Trophoblast cell (in vitro differentiated cells and primary cell): Measurements from ENCODE around the gene P2RY2.
A peak's percentile ranks its signal among the peaks of the same experiment; 100 is the strongest.

Experiments
- DNase-seq, 2 donors: peaks; one replicate each; pipeline ENCODE4 v3.0.0-alpha.2; 2016
- H2AFZ ChIP-seq: 2 replicates; pipeline ENCODE4 v1.6.1; 2013; ENCODE audit warnings: low read length, moderate library complexity, mild to moderate bottlenecking; ENCODE audit not compliant: insufficient read depth, poor library complexity
- H2AK5ac ChIP-seq: 2 replicates; pipeline ENCODE4 v1.6.1; 2013; ENCODE audit warnings: mild to moderate bottlenecking, low read length
- H2BK120ac ChIP-seq: 2 replicates; pipeline ENCODE4 v1.6.1; 2013; ENCODE audit warnings: low read length, mild to moderate bottlenecking, moderate library complexity; ENCODE audit not compliant: insufficient read depth, poor library complexity
- H2BK12ac ChIP-seq: 2 replicates; pipeline ENCODE4 v1.6.1; 2013; ENCODE audit warnings: mild to moderate bottlenecking, low read length, moderate library complexity
- H2BK5ac ChIP-seq: 2 replicates; pipeline ENCODE4 v1.6.1; 2013; ENCODE audit warnings: low read length, low read depth, moderate library complexity, mild to moderate bottlenecking; ENCODE audit not compliant: poor library complexity
- H3K14ac ChIP-seq: 2 replicates; pipeline ENCODE4 v1.6.1; 2013; ENCODE audit warnings: mild to moderate bottlenecking, low read length
- H3K18ac ChIP-seq: 2 replicates; pipeline ENCODE4 v1.6.1; 2013; ENCODE audit warnings: mild to moderate bottlenecking, low read length
- H3K23ac ChIP-seq: 2 replicates; pipeline ENCODE4 v1.6.1; 2013; ENCODE audit warnings: low read length
- H3K27ac ChIP-seq: 2 replicates; pipeline ENCODE4 v1.5.1; 2013; ENCODE audit warnings: low read depth, mild to moderate bottlenecking, inconsistent platforms, low read length, moderate library complexity
- H3K27me3 ChIP-seq: 2 replicates; pipeline ENCODE4 v1.6.1; 2013; ENCODE audit warnings: inconsistent platforms, mild to moderate bottlenecking, low read length, moderate library complexity; ENCODE audit not compliant: insufficient read depth
- H3K36me3 ChIP-seq, 2 experiments: 1 replicate in 1 of 2; 2 replicates in 1 of 2; pipeline ENCODE4 v1.6.1; 2013; ENCODE audit warnings: low read length in 2 of 2, mild to moderate bottlenecking in 2 of 2, moderate library complexity in 1 of 2; ENCODE audit not compliant: insufficient read depth in 2 of 2, control insufficient read depth in 1 of 2
- H3K4ac ChIP-seq: 2 replicates; pipeline ENCODE4 v1.6.1; 2013; ENCODE audit warnings: low read depth, mild to moderate bottlenecking, low read length, moderate library complexity
- H3K4me1 ChIP-seq, 2 experiments: 1 replicate in 1 of 2; 2 replicates in 1 of 2; pipeline ENCODE4 v1.6.1; 2013; ENCODE audit warnings: low read length in 2 of 2, mild to moderate bottlenecking in 2 of 2, moderate library complexity in 1 of 2; ENCODE audit not compliant: insufficient read depth in 2 of 2, control insufficient read depth in 1 of 2
- H3K4me2 ChIP-seq: 2 replicates; pipeline ENCODE4 v1.6.1; 2013; ENCODE audit warnings: inconsistent platforms, mild to moderate bottlenecking, low read length, moderate library complexity
- H3K4me3 ChIP-seq: 2 replicates; pipeline ENCODE4 v1.5.1; 2013; ENCODE audit warnings: mild to moderate bottlenecking, low read depth, low read length, inconsistent platforms
- H3K79me1 ChIP-seq: one replicate; pipeline ENCODE4 v1.6.1; 2013; ENCODE audit warnings: low read length
- H3K79me2 ChIP-seq: 2 replicates; pipeline ENCODE4 v1.6.1; 2013; ENCODE audit warnings: low read length, mild to moderate bottlenecking; ENCODE audit not compliant: control insufficient read depth, insufficient read depth, poor library complexity
- H3K9ac ChIP-seq: 2 replicates; pipeline ENCODE4 v1.6.1; 2013; ENCODE audit warnings: mild to moderate bottlenecking, low read length
- H3K9me3 ChIP-seq: 2 replicates; pipeline ENCODE4 v1.6.1; 2013; ENCODE audit warnings: low read depth, mild to moderate bottlenecking, control low read depth, inconsistent platforms, low read length; ENCODE audit not compliant: insufficient read depth
- H4K12ac ChIP-seq: 2 replicates; pipeline ENCODE4 v1.6.1; 2013; ENCODE audit warnings: low read depth, mild to moderate bottlenecking, low read length, moderate library complexity
- H4K8ac ChIP-seq: 2 replicates; pipeline ENCODE4 v1.6.1; 2013; ENCODE audit warnings: low read depth, mild to moderate bottlenecking, low read length, moderate library complexity
- H4K91ac ChIP-seq: one replicate; pipeline ENCODE4 v1.6.1; 2013; ENCODE audit warnings: low read depth, mild to moderate bottlenecking, low read length, moderate library complexity
- WGBS: extraction: QIAGEN DNeasy Blood & Tissue Kit; methylation state at CpG from one replicate; pipeline ENCODE4 v1.1.7; 2013; ENCODE audit warnings: missing lambda C conversion rate; ENCODE audit not compliant: insufficient read length, insufficient coverage; ENCODE audit errors: extremely low coverage; 5-methylcytosine and 5-hydroxymethylcytosine counted together

The P2RY2 gene

GRCh38 chr11:73189315-73189714 is 28.8 kb upstream of the P2RY2 start:
- Histone ChIP-seq H2BK120ac (no peak overlapping the region), H3K79me1 (peaks cover 13% of the 10 kb centered on the region), H2BK12ac (no peak overlapping the region), H4K12ac (no peak overlapping the region), H3K27me3 (no peaks in the 10 kb centered on the region), H2BK5ac (no peak overlapping the region), H2AFZ (no peak overlapping the region), H3K23ac (no peak overlapping the region), H4K91ac (peak overlapping the region; percentile 0), H3K18ac (no peak overlapping the region), H3K27ac (no peak overlapping the region), H4K8ac (no peak overlapping the region), H3K4me3 (no peak overlapping the region), H3K36me3 (no peaks in the 10 kb centered on the region), H3K79me2 (no peaks in the 10 kb centered on the region), H3K4ac (no peak overlapping the region), H3K9me3 (no peaks in the 10 kb centered on the region), H2AK5ac (no peak overlapping the region), H3K9ac (no peak overlapping the region), H3K4me1 (peaks cover 28 to 32% of the 10 kb centered on the region in 2 experiments), H3K4me2 (no peak overlapping the region), H3K14ac (no peak overlapping the region)
- WGBS, result no CpG with 5 or more reads among the region's 8 CpGs
- DNase-seq, result peak in 1 of 2 donors; percentile 15

DNA sequence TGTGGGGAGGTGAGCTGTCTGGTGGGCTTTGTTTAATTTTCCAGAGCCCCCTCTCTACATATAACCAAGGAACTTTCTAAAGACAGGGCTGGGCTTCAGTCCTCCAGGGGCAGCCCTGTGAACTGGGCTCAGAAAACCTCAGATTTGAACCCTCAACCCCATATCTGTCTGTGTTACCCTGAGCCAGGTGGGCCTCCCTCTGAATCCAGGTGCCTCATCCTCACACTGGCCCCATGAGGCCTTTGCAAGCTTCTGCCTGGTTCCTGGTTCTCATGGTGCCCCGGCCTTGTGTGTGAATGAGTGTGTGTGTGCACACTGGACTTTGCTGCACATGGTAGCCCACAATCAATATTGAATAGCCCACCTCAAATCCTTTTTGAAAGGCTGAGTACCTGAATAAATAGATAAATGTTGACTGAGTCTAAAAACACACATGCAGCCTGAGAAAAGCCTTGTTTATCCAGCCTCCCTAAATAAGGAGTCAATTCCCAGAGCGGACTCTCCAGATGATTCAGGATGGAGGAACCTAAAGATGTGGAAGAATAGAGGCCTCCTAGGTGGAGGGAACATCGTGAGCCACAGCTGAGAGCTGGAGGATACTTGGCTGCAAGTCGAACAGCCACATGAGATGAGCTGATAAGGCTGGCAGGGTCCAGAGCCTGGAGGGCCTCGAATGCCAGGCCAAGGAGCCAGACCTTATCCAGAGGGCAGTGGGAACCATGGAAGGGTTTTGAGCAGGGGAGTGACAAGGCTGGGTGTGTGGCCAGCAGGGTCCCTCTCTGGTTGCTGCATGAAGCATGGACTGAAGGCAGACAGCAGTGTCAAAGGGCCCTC is 28.1 kb upstream of the P2RY2 start:
- no peak overlapping the region for H3K23ac ChIP-seq
- no peak overlapping the region for H3K4ac ChIP-seq
- H3K9ac ChIP-seq, result no peak overlapping the region
- no peaks in the 10 kb centered on the region for H3K36me3 ChIP-seq
- peak overlapping the region; percentile 0 for H4K91ac ChIP-seq
- peak overlapping the region; percentile 10 for H2BK12ac ChIP-seq
- peaks cover 33 to 36% of the 10 kb centered on the region in 2 experiments for H3K4me1 ChIP-seq
- H3K79me2 ChIP-seq, result no peaks in the 10 kb centered on the region
- no peak for DNase-seq
- no peak overlapping the region for H3K18ac ChIP-seq
- WGBS, result no CpG with 5 or more reads among the region's 5 CpGs
- H2AFZ ChIP-seq, result no peak overlapping the region
- H3K4me3 ChIP-seq, result no peak overlapping the region
- H3K14ac ChIP-seq, result no peak overlapping the region
- H3K9me3 ChIP-seq, result no peaks in the 10 kb centered on the region
- no peak overlapping the region for H2BK120ac ChIP-seq
- no peak overlapping the region for H3K27ac ChIP-seq
- H2BK5ac ChIP-seq, result no peak overlapping the region
- no peak overlapping the region for H4K12ac ChIP-seq
- no peak overlapping the region for H3K4me2 ChIP-seq
- H4K8ac ChIP-seq, result no peak overlapping the region
- peaks cover 15% of the 10 kb centered on the region for H3K79me1 ChIP-seq
- no peaks in the 10 kb centered on the region for H3K27me3 ChIP-seq
- peak overlapping the region; percentile 20 for H2AK5ac ChIP-seq

GRCh38 chr11:73190557-73190885 is 27.6 kb upstream of the P2RY2 start:
- Histone ChIP-seq H3K79me2 (no peaks in the 10 kb centered on the region), H4K91ac (no peak overlapping the region), H4K12ac (no peak overlapping the region), H2BK12ac (peak overlapping the region; percentile 10), H2BK120ac (no peak overlapping the region), H3K79me1 (peaks cover 18% of the 10 kb centered on the region), H2BK5ac (no peak overlapping the region), H3K4me2 (no peak overlapping the region), H3K4me3 (no peak overlapping the region), H3K4ac (no peak overlapping the region), H3K14ac (no peak overlapping the region), H3K23ac (no peak overlapping the region), H3K9me3 (no peaks in the 10 kb centered on the region), H3K4me1 (peaks cover 39 to 41% of the 10 kb centered on the region in 2 experiments), H2AFZ (no peak overlapping the region), H3K27me3 (no peaks in the 10 kb centered on the region), H2AK5ac (peak overlapping the region; percentile 20), H3K36me3 (no peaks in the 10 kb centered on the region), H3K18ac (no peak overlapping the region), H4K8ac (no peak overlapping the region), H3K27ac (no peak overlapping the region), H3K9ac (no peak overlapping the region)
- WGBS, result no CpG with 5 or more reads among the region's 3 CpGs
- DNase-seq, result no peak

- H3K4ac ChIP-seq, result no peak overlapping the region
- no peak overlapping the region for H3K14ac ChIP-seq
- H3K18ac ChIP-seq, result no peak overlapping the region
- peaks cover 37 to 38% of the 10 kb centered on the region in 2 experiments for H3K4me1 ChIP-seq
- H2BK5ac ChIP-seq, result no peak overlapping the region
- H4K8ac ChIP-seq, result no peak overlapping the region
- no peaks in the 10 kb centered on the region for H3K36me3 ChIP-seq
- peak overlapping the region; percentile 3 for H4K91ac ChIP-seq
- H4K12ac ChIP-seq, result no peak overlapping the region
- H3K23ac ChIP-seq, result no peak overlapping the region
- H3K27me3 ChIP-seq, result no peaks in the 10 kb centered on the region
- no peak overlapping the region for H2BK12ac ChIP-seq
- H3K9ac ChIP-seq, result no peak overlapping the region
- H3K4me3 ChIP-seq, result no peak overlapping the region
- H2AFZ ChIP-seq, result no peak overlapping the region
- no CpG with 5 or more reads among the region's 6 CpGs for WGBS
- no peaks in the 10 kb centered on the region for H3K9me3 ChIP-seq
- H3K79me1 ChIP-seq, result peaks cover 19% of the 10 kb centered on the region
- no peak overlapping the region for H3K4me2 ChIP-seq
- no peak overlapping the region for H2AK5ac ChIP-seq
- H3K79me2 ChIP-seq, result no peaks in the 10 kb centered on the region
- H2BK120ac ChIP-seq, result no peak overlapping the region
- DNase-seq, result no peak
- H3K27ac ChIP-seq, result no peak overlapping the region
Observed at GRCh38 chr11:73191151-73191550, 26.9 kb upstream of the P2RY2 start.
